ENCODE measurements around the gene CLCN6.

DNA sequence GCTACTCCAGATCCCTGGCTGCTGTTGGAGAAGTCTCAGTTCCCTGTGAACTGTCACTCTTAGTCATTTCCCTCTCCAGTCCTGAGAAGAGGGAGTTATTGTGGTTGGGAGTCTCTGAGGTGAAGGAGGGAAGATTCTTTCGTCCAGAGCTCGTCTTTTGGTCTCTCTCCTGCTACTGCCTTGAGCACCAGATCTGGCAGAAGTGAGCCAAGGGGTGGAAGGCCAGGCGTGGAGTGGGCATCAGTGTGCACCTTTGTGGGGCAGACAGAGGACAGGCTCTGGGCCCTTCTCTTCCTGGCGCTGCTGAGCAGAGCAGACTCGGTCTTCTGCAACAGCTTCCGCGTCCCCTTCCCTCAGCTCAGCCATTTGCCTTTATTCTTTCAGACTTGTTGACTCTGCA is 19.1 kb downstream of the CLCN6 start:
- TF ChIP-seq EP300 (IDR thresholded peaks at IDR 0.05) (no peak), POLR2A (IDR thresholded peaks at IDR 0.05) (no peak), POLR2AphosphoS5 (IDR thresholded peaks at IDR 0.05) (no peak)
- TF ChIP-seq, protein P1, sequence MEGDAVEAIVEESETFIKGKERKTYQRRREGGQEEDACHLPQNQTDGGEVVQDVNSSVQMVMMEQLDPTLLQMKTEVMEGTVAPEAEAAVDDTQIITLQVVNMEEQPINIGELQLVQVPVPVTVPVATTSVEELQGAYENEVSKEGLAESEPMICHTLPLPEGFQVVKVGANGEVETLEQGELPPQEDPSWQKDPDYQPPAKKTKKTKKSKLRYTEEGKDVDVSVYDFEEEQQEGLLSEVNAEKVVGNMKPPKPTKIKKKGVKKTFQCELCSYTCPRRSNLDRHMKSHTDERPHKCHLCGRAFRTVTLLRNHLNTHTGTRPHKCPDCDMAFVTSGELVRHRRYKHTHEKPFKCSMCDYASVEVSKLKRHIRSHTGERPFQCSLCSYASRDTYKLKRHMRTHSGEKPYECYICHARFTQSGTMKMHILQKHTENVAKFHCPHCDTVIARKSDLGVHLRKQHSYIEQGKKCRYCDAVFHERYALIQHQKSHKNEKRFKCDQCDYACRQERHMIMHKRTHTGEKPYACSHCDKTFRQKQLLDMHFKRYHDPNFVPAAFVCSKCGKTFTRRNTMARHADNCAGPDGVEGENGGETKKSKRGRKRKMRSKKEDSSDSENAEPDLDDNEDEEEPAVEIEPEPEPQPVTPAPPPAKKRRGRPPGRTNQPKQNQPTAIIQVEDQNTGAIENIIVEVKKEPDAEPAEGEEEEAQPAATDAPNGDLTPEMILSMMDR (IDR thresholded peaks at IDR 0.05) = no peak
